Tibial nerve (tissue), 4 donors: Measurements from ENCODE around the gene TNP1.

ENCODE experiments used
- EP300 ChIP-seq, 2 donors: sonication (generic); formaldehyde crosslinking; IDR thresholded peaks; one replicate each; pipeline ENCODE4 v1.6.1; 2017; ENCODE audit warnings: antibody characterized with exemption in 2 of 2, mild to moderate bottlenecking in 1 of 2
- TF ChIP-seq, protein P1 (sequence below), 5 experiments: fragments of 200-600 bp in 3 of 5; fragments of 450-650 bp in 2 of 5; sonication (generic) in 3 of 5; IDR thresholded peaks; one replicate each; pipeline ENCODE4 v1.5.1; 2016 to 2019; ENCODE audit warnings: antibody characterized with exemption in 5 of 5, mild to moderate bottlenecking in 3 of 5, moderate library complexity in 2 of 5

DNA sequence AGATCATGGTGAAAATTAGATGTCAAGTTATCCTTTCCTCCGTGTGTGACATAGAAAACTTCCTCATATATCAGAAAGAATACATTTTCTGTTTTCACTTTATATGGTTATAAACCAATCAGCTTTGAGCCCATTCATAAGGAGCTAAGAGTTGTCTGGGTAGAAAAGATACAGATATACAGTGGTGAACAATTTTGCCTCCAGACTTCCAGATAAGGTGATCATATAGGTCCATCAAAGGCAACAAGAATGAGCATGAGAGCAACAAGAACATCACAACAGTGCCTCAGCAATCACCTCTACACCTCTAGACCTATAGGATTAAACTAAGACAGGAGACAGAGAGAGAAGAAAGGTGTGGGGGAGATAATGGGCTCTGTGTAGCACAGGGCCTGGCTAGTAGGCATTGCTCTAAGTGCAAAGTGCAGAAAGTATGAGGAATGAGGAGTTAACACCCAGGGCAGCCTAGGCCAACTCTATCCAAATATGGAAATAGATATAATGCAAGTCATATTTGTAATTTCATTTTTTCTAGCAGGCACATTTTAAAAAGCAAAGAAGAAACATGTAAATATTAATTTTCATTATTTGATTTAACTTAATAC, 8.3 kb downstream of the TNP1 start:
- TF ChIP-seq EP300 (IDR thresholded peaks at IDR 0.05), result no peak
- TF ChIP-seq, protein P1, sequence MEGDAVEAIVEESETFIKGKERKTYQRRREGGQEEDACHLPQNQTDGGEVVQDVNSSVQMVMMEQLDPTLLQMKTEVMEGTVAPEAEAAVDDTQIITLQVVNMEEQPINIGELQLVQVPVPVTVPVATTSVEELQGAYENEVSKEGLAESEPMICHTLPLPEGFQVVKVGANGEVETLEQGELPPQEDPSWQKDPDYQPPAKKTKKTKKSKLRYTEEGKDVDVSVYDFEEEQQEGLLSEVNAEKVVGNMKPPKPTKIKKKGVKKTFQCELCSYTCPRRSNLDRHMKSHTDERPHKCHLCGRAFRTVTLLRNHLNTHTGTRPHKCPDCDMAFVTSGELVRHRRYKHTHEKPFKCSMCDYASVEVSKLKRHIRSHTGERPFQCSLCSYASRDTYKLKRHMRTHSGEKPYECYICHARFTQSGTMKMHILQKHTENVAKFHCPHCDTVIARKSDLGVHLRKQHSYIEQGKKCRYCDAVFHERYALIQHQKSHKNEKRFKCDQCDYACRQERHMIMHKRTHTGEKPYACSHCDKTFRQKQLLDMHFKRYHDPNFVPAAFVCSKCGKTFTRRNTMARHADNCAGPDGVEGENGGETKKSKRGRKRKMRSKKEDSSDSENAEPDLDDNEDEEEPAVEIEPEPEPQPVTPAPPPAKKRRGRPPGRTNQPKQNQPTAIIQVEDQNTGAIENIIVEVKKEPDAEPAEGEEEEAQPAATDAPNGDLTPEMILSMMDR (IDR thresholded peaks at IDR 0.05), result no peak
